Endothelial cell of umbilical vein (primary cell): ENCODE data around the gene CPED1. TPM values are rescaled to one million over a fixed set of nuclear protein-coding genes. Genes with fewer than 3 reads are reported as not detected.

ENCODE experiments used
- BruUV-seq: library from RNA; stranded (reverse); fragments of 400-500 nt; replicated peaks from 2 replicates; lab custom pipeline; 2021; lab: Mats Ljungman, UMichigan
- CTCF ChIA-PET: fragments of 300-600, 350-600 bp; sonication (Branson Sonifier 250); formaldehyde crosslinking; loops from one replicate; lab custom pipeline; 2021; ENCODE audit warnings: antibody characterized with exemption, inconsistent platforms; lab: Charles Lee
- POLR2A ChIA-PET: fragments of 300-600, 350-600 bp; sonication (Branson Sonifier 250); formaldehyde crosslinking; loops from one replicate; lab custom pipeline; 2021; ENCODE audit warnings: antibody characterized with exemption, inconsistent platforms; lab: Charles Lee
- DNase-seq: peaks from one replicate; pipeline ENCODE4 v3.0.0-alpha.2; 2011; ENCODE audit warnings: low read depth, low spot score
- FAIRE-seq: peaks from 2 replicates; lab custom pipeline; 2011; peaks lifted over from hg19 to GRCh38; lab: Jason Lieb, UNC
- H2AFZ ChIP-seq: 2 replicates; pipeline ENCODE4 v1.6.0; 2012; ENCODE audit warnings: low read depth, low read length, control low read depth, inconsistent platforms
- H3K27ac ChIP-seq: 2 replicates; pipeline ENCODE4 v1.5.1; 2011; ENCODE audit warnings: low read depth, mild to moderate bottlenecking, control low read depth, low read length, moderate library complexity; ENCODE audit not compliant: insufficient read depth
- H3K27me3 ChIP-seq, 2 experiments: 2 replicates each; pipeline versions ENCODE4 v1.6.0 to v1.6.1; 2011; ENCODE audit warnings: low read length in 2 of 2, mixed read lengths in 1 of 2; ENCODE audit not compliant: control insufficient read depth in 2 of 2, insufficient read depth in 2 of 2
- H3K36me3 ChIP-seq, 2 experiments: 2 replicates in 1 of 2; 3 replicates in 1 of 2; pipeline ENCODE4 v1.5.1; 2011; ENCODE audit warnings: low read length in 2 of 2, mild to moderate bottlenecking in 1 of 2, moderate library complexity in 1 of 2; ENCODE audit not compliant: control insufficient read depth in 2 of 2, insufficient read depth in 2 of 2; ENCODE audit errors: extremely low read depth in 1 of 2
- H3K4me1 ChIP-seq: 3 replicates; pipeline ENCODE4 v1.5.1; 2011; ENCODE audit warnings: mild to moderate bottlenecking, low read length; ENCODE audit not compliant: control insufficient read depth, insufficient read depth; ENCODE audit errors: extremely low read depth
- H3K4me2 ChIP-seq: 2 replicates; pipeline ENCODE4 v1.6.1; 2011; ENCODE audit warnings: low read length, control low read depth, mixed read lengths; ENCODE audit not compliant: insufficient read depth
- H3K4me3 ChIP-seq, 3 experiments: fragments of 200-600 bp in 1 of 3; sonication (generic), shearing (Covaris generic) in 1 of 3; replicated peaks in 1 of 3; 2 replicates each; pipeline ENCODE4 v1.5.1; 2011 to 2016; ENCODE audit warnings: control low read depth in 3 of 3, low read length in 3 of 3, mild to moderate bottlenecking in 2 of 3, inconsistent platforms in 1 of 3, low read depth in 1 of 3, moderate library complexity in 1 of 3; ENCODE audit not compliant: insufficient read depth in 1 of 3
- H3K79me2 ChIP-seq: 2 replicates; pipeline ENCODE4 v1.6.0; 2012; ENCODE audit warnings: low read length, inconsistent platforms; ENCODE audit not compliant: control insufficient read depth, insufficient read depth
- H3K9ac ChIP-seq: replicated peaks from 2 replicates; pipeline ENCODE3; 2011; ENCODE audit warnings: low read length, control low read depth; ENCODE audit not compliant: insufficient read depth; ENCODE audit errors: extremely low read depth
- H3K9me1 ChIP-seq: replicated peaks from 3 replicates; pipeline ENCODE4 v1.6.0; 2011; ENCODE audit warnings: mild to moderate bottlenecking, low read length; ENCODE audit not compliant: control insufficient read depth, insufficient read depth; ENCODE audit errors: extremely low read depth
- H3K9me3 ChIP-seq: replicated peaks from 2 replicates; pipeline ENCODE4 v1.5.1; 2012; ENCODE audit warnings: low read length, inconsistent platforms; ENCODE audit not compliant: control insufficient read depth, insufficient read depth
- H4K20me1 ChIP-seq: replicated peaks from 2 replicates; pipeline ENCODE3; 2011; ENCODE audit warnings: mild to moderate bottlenecking, low read length; ENCODE audit not compliant: control insufficient read depth, insufficient read depth; ENCODE audit errors: extremely low read depth
- EZH2 ChIP-seq: IDR thresholded peaks from 2 replicates; pipeline ENCODE4 v1.6.1; 2012; ENCODE audit warnings: borderline replicate concordance, low read depth, mild to moderate bottlenecking, moderate library complexity, low read length, inconsistent platforms; ENCODE audit not compliant: severe bottlenecking
- FOS ChIP-seq: IDR thresholded peaks from 2 replicates; pipeline ENCODE4 v1.6.1; 2011; ENCODE audit warnings: mild to moderate bottlenecking, low read length, moderate library complexity, borderline replicate concordance; ENCODE audit not compliant: insufficient read depth
- GATA2 ChIP-seq: IDR thresholded peaks from 2 replicates; pipeline ENCODE4 v1.7.0; 2011; ENCODE audit warnings: low read depth, mild to moderate bottlenecking, moderate library complexity, mixed read lengths, low read length; ENCODE audit not compliant: insufficient read length, insufficient read depth
- JUN ChIP-seq: IDR thresholded peaks from 2 replicates; pipeline ENCODE4 v1.6.1; 2011; ENCODE audit warnings: borderline replicate concordance, low read depth; ENCODE audit not compliant: insufficient read length, insufficient read depth
- MYC ChIP-seq: IDR thresholded peaks from one replicate; pipeline ENCODE4 v1.6.1; 2011; ENCODE audit warnings: mild to moderate bottlenecking, low read depth, low read length
- POLR2A ChIP-seq: IDR thresholded peaks from 2 replicates; pipeline ENCODE4 v1.6.1; 2012; ENCODE audit warnings: low read depth, mild to moderate bottlenecking, control low read depth, low read length
- POLR2AphosphoS5 ChIP-seq: IDR thresholded peaks from 2 replicates; pipeline ENCODE4 v1.6.1; 2012; ENCODE audit warnings: low read depth, mild to moderate bottlenecking, control low read depth, low read length, moderate library complexity; ENCODE audit not compliant: insufficient read depth
- dilution Hi-C: fragments of 300-500 bp; cut with MboI; formaldehyde crosslinking; loops from one replicate; pipeline ENCODE4 v1.15.0; 2019; ENCODE audit warnings: low sequenced_read_pairs; ENCODE audit not compliant: extremely low pct_ligation_motif_present
- intact Hi-C: fragments of 100-400 bp; cut with micrococcal nuclease; formaldehyde crosslinking; loops from one replicate; pipeline ENCODE4 v1.10.0; 2022
- polyA plus RNA-seq, 4 experiments: library from polyadenylated mRNA; depleted of rRNA in 3 of 4; stranded (reverse) in 3 of 4; unstranded in 1 of 4; fragments of >200 nt; gene quantifications; 2 replicates each; pipeline versions ENCODE4 v1.2.1 to v1.2.3, GENCODE V29; 2011 to 2012; ENCODE audit warnings: missing spikeins in 1 of 4
- total RNA-seq: library from RNA; stranded (reverse); gene quantifications from 2 replicates; pipeline ENCODE4 v1.2.3, GENCODE V29; 2021
- TF ChIP-seq, protein P1 (sequence below): IDR thresholded peaks from 2 replicates; pipeline ENCODE4 v1.6.1; 2011; ENCODE audit not compliant: insufficient read depth, insufficient read length
- TF ChIP-seq, protein P2 (sequence below), 2 donors: IDR thresholded peaks; 1 replicate in 1 of 2; 2 replicates in 1 of 2; pipeline ENCODE4 v1.5.1; 2011; ENCODE audit warnings: low read length in 2 of 2, mild to moderate bottlenecking in 2 of 2, moderate library complexity in 2 of 2, control low read depth in 1 of 2, inconsistent platforms in 1 of 2, low read depth in 1 of 2; ENCODE audit not compliant: insufficient read depth in 1 of 2; ENCODE audit errors: extremely low read depth in 1 of 2

Gene CPED1
- total and polyA plus RNA-seq, 2 donors (not counting 3 experiments of a cell fraction or from before 2014, with no cell fraction given), result 0.22 to 3.0 TPM

DNA sequence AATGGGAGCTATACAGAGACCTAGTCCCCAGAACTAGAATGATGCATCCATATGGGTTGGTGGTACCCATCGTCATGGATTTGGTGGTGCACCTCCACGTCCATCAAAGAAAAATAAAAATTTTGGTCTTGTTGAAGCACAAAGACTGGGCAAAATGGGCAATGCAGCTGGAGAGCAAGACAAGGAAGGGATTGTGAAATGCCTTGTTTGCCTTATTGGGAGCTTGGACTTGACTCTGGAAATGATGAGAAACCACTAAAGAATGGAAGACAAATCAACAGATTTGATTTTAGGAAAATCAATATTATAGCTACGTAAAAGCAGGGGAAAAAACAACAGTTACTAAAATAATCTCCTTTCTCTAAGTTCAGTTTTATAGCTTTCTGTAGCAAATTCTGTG, 150.9 kb downstream of the CPED1 start:
- dilution Hi-C loops, result no loop called here
- POLR2A ChIA-PET, result no interaction called here
- FAIRE-seq (no peak), DNase-seq (no peak)
- Histone ChIP-seq H3K36me3 (no peaks in the 10 kb centered on the region), H3K79me2 (no peaks in the 10 kb centered on the region), H3K9me1 (no peaks in the 10 kb centered on the region), H3K4me3 (no peak overlapping the region), H4K20me1 (no peaks in the 10 kb centered on the region), H3K27ac (no peak overlapping the region), H3K9me3 (no peaks in the 10 kb centered on the region), H3K27me3 (peaks cover 0 to 9% of the 10 kb centered on the region in 2 experiments), H3K4me2 (no peak overlapping the region), H3K9ac (no peak overlapping the region), H3K4me1 (no peaks in the 10 kb centered on the region), H2AFZ (no peak overlapping the region)
- no TSS peak for BruUV-seq
- intact Hi-C loops, result no loop called here
- CTCF ChIA-PET, result no interaction called here
- TF ChIP-seq MYC (no peak), FOS (no peak), POLR2A (no peak), POLR2AphosphoS5 (no peak), GATA2 (no peak), JUN (no peak), EZH2 (no peak)
- TF ChIP-seq, protein P1, sequence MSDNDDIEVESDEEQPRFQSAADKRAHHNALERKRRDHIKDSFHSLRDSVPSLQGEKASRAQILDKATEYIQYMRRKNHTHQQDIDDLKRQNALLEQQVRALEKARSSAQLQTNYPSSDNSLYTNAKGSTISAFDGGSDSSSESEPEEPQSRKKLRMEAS, result no peak
- TF ChIP-seq, protein P2, sequence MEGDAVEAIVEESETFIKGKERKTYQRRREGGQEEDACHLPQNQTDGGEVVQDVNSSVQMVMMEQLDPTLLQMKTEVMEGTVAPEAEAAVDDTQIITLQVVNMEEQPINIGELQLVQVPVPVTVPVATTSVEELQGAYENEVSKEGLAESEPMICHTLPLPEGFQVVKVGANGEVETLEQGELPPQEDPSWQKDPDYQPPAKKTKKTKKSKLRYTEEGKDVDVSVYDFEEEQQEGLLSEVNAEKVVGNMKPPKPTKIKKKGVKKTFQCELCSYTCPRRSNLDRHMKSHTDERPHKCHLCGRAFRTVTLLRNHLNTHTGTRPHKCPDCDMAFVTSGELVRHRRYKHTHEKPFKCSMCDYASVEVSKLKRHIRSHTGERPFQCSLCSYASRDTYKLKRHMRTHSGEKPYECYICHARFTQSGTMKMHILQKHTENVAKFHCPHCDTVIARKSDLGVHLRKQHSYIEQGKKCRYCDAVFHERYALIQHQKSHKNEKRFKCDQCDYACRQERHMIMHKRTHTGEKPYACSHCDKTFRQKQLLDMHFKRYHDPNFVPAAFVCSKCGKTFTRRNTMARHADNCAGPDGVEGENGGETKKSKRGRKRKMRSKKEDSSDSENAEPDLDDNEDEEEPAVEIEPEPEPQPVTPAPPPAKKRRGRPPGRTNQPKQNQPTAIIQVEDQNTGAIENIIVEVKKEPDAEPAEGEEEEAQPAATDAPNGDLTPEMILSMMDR (IDR thresholded peaks at IDR 0.05; ENCODE audit: extremely low read depth in 1 of 2, insufficient read depth in 1 of 2, low read depth in 1 of 2, low read length in 2 of 2), result no peak
